ENCODE measurements around the gene SMOC1. TPM values are rescaled to one million over a fixed set of nuclear protein-coding genes. Genes with fewer than 3 reads are reported as not detected.

The SMOC1 gene
- total and polyA plus RNA-seq, 8 donors = 1.2 to 3.3 (median 2.1) TPM; not detected in 2

DNA sequence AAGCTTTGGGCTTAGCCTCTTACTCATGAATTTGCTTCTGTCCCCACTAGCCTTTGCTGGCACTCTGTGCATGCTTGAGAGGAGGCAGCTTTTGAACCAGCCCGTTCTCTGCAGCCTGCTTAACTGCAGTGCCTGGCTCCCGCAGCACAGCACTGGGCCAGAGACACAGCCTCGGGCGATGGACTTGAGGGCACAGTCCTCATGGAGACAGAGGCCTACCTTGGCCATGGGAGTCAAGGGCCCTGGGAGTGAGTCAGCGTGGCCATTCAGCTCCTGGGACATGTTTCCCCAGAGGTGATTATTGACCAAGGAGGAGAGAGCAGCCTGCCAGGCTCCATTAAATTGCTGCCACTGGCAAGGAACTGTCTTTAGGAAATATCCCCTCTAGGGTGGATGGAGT, 93.5 kb downstream of the SMOC1 start:
- 89 to 97% (median 93%) methylated on average over 2 to 5 of the region's 5 CpGs for WGBS, 5 donors

GRCh38 chr14:69973846-69974245, 94.6 kb downstream of the SMOC1 start:
- no peak overlapping the region for H3K27ac ChIP-seq
- H3K27me3 ChIP-seq = no peaks in the 10 kb centered on the region
- no peaks in the 10 kb centered on the region for H3K36me3 ChIP-seq
- H3K9me3 ChIP-seq = no peaks in the 10 kb centered on the region
- 50 to 82% (median 71%) methylated on average over 1 of the region's 1 CpG for WGBS, 5 donors
- no peak for DNase-seq
- H3K4me3 ChIP-seq = no peak overlapping the region
- no peak for TF ChIP-seq EP300 (IDR thresholded peaks at IDR 0.05)
- no peak for TF ChIP-seq POLR2A (IDR thresholded peaks at IDR 0.05)
- TF ChIP-seq POLR2AphosphoS5 (IDR thresholded peaks at IDR 0.05) = no peak
- TF ChIP-seq, protein P1, sequence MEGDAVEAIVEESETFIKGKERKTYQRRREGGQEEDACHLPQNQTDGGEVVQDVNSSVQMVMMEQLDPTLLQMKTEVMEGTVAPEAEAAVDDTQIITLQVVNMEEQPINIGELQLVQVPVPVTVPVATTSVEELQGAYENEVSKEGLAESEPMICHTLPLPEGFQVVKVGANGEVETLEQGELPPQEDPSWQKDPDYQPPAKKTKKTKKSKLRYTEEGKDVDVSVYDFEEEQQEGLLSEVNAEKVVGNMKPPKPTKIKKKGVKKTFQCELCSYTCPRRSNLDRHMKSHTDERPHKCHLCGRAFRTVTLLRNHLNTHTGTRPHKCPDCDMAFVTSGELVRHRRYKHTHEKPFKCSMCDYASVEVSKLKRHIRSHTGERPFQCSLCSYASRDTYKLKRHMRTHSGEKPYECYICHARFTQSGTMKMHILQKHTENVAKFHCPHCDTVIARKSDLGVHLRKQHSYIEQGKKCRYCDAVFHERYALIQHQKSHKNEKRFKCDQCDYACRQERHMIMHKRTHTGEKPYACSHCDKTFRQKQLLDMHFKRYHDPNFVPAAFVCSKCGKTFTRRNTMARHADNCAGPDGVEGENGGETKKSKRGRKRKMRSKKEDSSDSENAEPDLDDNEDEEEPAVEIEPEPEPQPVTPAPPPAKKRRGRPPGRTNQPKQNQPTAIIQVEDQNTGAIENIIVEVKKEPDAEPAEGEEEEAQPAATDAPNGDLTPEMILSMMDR (IDR thresholded peaks at IDR 0.05) = no peak
- intact Hi-C loops (cut with DNase I; ENCODE audit: low total_unique reads) = no loop called here
- peaks cover 0 to 5% (median 0%) of the 10 kb centered on the region in 4 donors for H3K4me1 ChIP-seq

More for the DNA sequence above, 93.5 kb downstream of the SMOC1 start:
- Histone ChIP-seq H3K4me3 (no peak overlapping the region), H3K27me3 (no peaks in the 10 kb centered on the region), H3K4me1 (peaks cover 0 to 5% (median 0%) of the 10 kb centered on the region in 4 donors), H3K36me3 (no peaks in the 10 kb centered on the region), H3K9me3 (no peaks in the 10 kb centered on the region), H3K27ac (no peak overlapping the region)
- no peak for TF ChIP-seq POLR2AphosphoS5 (IDR thresholded peaks at IDR 0.05)
- TF ChIP-seq, protein P1 (IDR thresholded peaks at IDR 0.05) = no peak
- no peak for TF ChIP-seq EP300 (IDR thresholded peaks at IDR 0.05)
- no peak for TF ChIP-seq POLR2A (IDR thresholded peaks at IDR 0.05)
- DNase-seq = no peak
- intact Hi-C loops (cut with DNase I; ENCODE audit: low total_unique reads) = no loop called here

GRCh38 chr14:69979882-69980281, 100.7 kb downstream of the SMOC1 start:
- H3K4me3 ChIP-seq = no peak overlapping the region
- TF ChIP-seq POLR2AphosphoS5 (IDR thresholded peaks at IDR 0.05) (no peak), POLR2A (IDR thresholded peaks at IDR 0.05) (no peak), EP300 (IDR thresholded peaks at IDR 0.05) (no peak)
- TF ChIP-seq, protein P1 (IDR thresholded peaks at IDR 0.05) = no peak
- no peaks in the 10 kb centered on the region for H3K9me3 ChIP-seq
- no peak for DNase-seq
- no peak overlapping the region for H3K27ac ChIP-seq
- peaks cover 0 to 6% (median 0%) of the 10 kb centered on the region in 3 donors for H3K27me3 ChIP-seq
- 89 to 100% (median 97%) methylated on average over 1 of the region's 1 CpG for WGBS, 5 donors
- no peaks in the 10 kb centered on the region for H3K36me3 ChIP-seq
- intact Hi-C loops (cut with DNase I; ENCODE audit: low total_unique reads) = no loop called here
- peaks cover 0 to 12% (median 4%) of the 10 kb centered on the region in 4 donors for H3K4me1 ChIP-seq

DNA sequence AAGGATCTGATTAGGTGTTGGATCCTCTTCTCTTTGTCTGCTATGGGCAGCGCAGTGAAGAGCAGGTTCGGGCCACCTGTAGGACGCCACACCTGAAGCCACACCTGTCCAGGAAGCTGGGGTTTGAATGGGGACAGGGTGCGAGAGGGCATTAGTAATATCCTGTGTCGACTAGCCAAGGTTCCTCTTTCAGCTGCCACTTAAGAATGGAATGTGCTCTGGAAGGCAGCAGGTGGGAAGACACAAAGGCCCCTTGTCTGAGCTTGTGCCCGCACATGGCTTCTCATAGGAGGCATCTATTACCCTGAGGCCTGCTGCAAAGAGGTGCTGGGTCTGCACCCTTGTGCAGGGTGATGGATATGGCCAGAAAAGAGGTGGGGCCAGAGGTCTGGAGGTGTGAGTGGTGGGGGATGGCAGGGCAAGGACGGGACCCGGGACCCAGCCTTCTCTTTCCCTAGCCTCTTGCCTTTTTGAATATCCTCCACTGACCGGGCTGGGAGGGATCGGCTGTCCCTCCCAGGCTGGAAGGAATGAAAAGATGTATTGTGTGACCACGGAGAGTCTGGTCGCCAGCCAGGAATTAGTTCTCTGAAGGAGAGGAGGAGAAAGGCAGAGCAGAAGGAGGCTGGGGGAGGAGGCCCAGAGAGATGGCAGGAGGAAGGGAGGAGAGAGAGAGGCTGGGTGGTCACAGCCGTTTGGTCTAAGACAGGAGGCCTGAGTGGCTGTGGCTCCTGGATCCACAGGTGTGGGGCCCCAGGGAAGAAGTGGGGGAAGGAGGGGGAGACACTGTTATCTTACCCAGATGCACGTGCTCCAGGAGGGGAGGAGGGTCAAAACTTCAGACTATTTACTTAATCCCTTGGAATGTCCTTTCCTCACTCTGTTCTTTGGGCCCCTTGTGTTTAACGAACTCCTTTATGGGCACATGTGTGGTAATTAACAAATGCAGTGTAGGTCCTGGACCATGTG, 101.5 kb downstream of the SMOC1 start:
- no peaks in the 10 kb centered on the region for H3K36me3 ChIP-seq

More for the DNA sequence above, 101.5 kb downstream of the SMOC1 start:
- Histone ChIP-seq H3K27ac (no peak overlapping the region), H3K9me3 (no peaks in the 10 kb centered on the region), H3K27me3 (peaks cover 0 to 6% (median 0%) of the 10 kb centered on the region in 3 donors), H3K4me1 (peaks cover 0 to 12% (median 4%) of the 10 kb centered on the region in 4 donors), H3K4me3 (no peak overlapping the region)
- DNase-seq = peak in 1 of 2 donors; percentile 33
- 51 to 64% (median 55%) methylated on average over 15 of the region's 15 CpGs for WGBS, 5 donors
- TF ChIP-seq EP300 (IDR thresholded peaks at IDR 0.05) = no peak
- TF ChIP-seq, protein P1 (IDR thresholded peaks at IDR 0.05) = no peak
- TF ChIP-seq POLR2AphosphoS5 (IDR thresholded peaks at IDR 0.05) = no peak
- TF ChIP-seq POLR2A (IDR thresholded peaks at IDR 0.05) = no peak
- intact Hi-C loops (cut with DNase I; ENCODE audit: low total_unique reads) = no loop called here

All from stomach (tissue), 9 donors.